Erythroblast (primary cell): Measurements from ENCODE around the gene PICK1.

Source experiments
- GATA1 ChIP-seq: IDR thresholded peaks from 2 replicates; pipeline ENCODE4 v1.6.1; 2011; ENCODE audit warnings: low read depth, mild to moderate bottlenecking, control low read depth, low read length, moderate library complexity
- POLR2A ChIP-seq: IDR thresholded peaks from 2 replicates; pipeline ENCODE4 v1.6.1; 2011; ENCODE audit warnings: mild to moderate bottlenecking, low read length

- no peak for TF ChIP-seq POLR2A
- TF ChIP-seq GATA1 = no peak
Observed at GRCh38 chr22:38077096-38077495, 19.9 kb downstream of the PICK1 start.
